Inflammatory macrophage (primary cell): ENCODE results near the gene VPS13D.

Experiments
- DNase-seq, 2 donors: peaks; one replicate each; pipeline ENCODE4 v3.0.0-alpha.2; 2020 to 2022

VPS13D gene

DNA sequence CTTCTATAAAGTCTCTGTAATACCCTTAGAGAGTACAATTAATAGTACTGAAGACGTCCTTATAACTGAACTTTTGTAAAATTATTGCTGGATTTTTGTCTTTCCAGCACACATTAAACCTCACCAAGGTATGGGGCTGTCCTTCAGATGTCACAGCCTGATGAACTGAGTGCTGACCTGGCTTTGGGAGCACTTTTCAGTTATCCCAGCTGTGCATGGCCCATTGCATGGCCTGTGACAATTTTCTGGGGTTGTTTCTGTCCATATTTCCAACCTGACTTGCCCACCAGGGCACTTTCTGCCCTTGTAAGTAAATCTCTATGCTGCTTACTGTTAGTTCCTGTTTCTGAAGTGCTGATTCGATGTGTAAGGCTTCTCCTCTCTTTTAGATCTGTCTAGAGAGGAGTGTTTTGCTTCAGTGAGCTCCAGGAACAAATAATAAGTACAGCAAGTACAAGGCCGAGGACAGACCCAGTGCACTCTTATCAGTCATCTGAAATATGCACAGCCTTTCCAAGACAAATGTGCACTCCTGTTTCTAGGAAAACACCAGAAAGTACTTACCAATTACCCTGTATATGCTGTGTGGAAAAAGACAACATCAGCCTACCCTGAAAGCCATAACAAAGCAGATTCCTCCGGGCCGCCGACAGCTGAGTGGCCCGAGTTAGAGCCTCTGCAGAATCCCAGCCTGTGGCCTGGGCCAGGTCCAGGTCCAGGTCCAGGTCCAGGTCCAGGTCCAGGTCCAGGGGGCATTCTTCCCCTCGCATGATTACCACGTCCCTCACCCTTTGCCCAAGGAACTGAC lies 266.5 kb downstream of the VPS13D start:
- no peak for DNase-seq

DNA sequence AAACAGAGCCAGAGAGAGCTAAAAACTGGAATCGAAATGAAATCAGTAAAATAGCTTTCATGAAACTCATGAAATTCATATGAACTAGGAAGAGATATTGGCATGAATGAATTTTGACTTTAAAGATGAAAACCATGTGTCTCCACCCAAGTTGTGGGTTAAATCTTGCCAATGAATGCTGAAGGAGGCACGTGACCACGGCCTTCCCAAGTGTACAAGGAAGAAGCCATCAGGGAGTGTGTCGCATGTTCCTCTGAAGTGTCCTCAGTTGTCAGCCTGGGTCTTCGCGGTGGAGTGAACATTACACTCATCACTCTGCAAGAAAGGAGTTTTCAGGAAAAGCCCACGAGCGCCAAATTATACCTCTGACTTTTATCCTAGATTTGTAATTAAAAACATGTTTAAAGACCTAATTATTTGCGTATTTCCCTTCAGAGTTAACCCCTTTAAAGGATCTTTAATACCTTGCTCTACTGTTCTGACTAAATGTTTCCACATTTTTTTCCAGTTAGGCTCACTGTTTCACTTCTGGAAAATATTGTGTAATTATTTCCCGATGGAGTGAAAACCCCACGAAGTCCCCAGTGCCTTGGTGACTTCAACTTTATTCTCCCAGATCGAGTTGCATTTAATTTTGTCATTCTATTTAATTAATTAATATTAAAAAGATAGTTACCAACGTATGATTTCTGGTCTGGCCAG lies 269.9 kb downstream of the VPS13D start:
- no peak for DNase-seq

DNA sequence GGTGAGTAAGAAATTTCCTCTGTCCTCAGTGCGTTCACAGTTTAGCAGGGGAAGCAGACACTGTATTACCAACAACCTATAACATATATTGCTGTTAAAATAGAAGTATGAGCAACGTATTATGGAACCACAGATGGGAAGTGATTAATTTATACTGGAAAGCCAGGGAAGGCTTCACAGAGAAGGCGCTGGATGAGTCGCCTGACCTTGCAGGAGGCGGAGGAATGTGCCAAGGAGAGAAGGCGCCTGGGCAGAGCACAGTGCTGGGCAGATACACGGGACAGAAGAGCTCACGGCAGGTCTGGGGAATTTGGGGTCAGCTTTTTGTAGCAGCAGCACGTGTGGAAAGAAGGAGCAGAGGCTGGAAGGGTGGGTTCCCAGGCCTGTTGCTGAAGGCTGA lies 271.8 kb downstream of the VPS13D start:
- DNase-seq = no peak

DNA sequence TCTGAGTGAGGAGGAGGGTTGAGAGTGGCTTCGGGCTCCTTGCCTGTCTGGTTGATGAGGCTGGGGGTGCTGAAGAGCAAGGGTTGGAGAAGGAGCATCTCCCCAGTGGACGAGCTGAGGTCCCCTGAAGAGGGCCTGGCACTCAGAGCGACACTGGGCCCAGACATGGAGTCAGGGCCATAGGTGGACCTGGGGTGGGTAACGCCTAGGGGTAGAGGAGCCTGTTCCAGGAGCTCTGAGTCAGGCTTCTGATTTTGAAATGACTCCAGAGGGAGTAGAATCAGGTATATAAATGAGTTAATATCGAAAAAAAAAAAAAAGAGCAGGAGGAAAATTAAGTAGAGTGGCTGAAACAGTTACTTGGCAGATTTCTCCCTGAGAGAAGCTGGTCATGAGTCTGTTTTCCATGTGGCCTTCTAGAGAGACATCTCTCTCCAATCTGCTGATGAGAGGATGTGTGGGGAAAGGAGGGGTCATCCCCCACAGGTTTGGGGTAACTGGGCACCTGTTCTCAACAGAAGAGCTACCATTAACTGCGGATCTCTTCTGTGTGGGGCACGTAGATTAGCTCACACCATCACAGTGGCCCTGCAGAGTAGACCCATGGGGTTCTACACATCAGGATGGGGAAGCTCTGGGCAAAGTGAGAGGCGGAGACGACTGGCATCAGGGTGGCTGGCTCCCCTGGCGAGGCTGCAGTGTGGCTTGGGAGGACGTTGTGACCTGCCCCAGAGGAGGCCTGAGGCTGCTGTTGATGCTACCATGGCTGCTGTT lies 272.7 kb downstream of the VPS13D start:
- DNase-seq = no peak

DNA sequence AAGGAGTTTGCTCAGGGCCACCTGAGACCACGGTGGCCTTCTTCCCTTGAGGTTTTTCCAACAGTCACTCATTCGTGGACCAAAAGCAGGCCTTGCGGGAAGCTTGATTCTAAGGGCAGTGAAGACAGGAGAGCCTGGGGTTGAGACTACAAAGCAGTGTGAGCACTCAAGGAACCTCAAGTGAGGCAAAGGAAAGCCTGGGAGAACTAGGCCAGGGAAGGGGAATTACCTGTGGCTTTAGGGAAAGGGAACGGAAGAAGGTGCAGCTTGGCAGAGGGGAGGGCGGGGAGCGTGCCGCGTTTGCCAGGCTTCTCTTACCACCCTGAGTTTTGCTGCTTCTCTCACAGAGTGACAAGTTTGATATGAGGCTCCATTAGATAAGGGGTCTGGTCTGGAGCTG lies 273.9 kb downstream of the VPS13D start:
- DNase-seq = no peak

DNA sequence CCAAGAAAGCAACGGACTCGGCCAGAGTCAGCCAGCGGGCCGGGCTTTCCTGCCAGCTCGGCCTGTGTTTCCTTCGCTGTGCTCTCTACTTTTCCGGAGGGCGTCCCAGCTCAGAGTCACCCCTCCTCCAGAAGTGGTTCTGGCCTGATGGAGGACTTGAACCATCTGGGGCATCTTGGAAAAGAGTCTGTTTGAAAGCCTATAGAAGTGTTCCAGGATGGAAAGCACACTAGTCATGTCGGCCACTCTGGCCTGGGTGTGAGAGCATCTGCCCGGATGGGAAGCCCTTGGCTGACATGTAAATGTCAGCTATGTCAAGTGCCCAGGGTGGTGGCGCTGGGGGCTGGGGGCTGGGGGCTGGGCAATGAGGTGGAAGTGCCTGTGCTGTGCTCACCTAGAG lies 274.8 kb downstream of the VPS13D start:
- no peak for DNase-seq

DNA sequence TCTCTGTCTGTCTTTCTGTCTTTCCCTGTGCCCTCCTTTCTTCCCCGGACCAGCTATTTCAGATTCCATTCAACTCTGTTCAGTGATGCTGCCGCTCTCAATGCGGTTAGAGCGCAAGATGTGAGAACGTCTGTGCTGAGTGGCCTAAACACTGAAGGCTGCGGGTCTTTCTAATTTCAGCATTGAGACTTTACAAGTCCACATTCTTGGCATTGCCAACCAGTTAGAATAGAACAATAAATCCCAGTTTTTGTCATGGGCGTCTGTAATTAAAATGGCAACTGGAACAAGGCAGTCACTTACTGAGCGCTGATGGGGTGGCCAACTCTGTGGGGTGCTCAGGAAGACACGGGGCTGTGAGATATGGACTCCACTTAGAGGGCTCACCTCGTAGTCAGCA lies 275.4 kb downstream of the VPS13D start:
- no peak for DNase-seq

DNA sequence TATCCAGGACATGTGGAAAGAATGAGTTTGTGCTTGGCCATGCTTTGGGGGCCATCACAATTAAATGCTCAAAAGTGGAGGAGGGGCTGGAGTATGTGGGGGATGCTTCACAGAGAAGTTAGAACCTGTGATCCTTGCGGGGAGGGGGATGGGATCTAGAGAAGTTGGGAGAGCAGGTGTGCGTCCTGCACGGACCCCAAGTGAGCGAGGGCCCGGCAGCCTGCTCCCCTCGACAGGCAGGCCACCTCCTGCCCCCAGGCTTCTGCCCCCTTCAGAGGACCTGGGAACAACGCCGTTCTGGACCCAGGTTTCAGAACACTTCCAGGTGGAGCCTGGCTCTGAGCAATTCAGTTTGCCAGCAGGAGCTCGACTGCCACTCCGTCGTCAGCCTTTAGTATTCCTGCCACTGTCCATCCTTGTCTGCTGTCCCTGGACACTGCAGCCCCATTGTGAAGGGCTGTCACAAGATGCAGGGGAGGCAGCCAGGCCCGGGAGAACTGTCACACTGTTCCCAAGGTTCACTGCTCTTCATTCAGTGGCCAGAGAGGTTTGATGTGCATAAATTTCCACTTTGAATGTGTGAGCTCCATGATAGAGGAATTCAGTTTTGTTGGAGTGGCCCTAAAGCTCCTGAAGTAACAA lies 275.9 kb downstream of the VPS13D start:
- DNase-seq = no peak

DNA sequence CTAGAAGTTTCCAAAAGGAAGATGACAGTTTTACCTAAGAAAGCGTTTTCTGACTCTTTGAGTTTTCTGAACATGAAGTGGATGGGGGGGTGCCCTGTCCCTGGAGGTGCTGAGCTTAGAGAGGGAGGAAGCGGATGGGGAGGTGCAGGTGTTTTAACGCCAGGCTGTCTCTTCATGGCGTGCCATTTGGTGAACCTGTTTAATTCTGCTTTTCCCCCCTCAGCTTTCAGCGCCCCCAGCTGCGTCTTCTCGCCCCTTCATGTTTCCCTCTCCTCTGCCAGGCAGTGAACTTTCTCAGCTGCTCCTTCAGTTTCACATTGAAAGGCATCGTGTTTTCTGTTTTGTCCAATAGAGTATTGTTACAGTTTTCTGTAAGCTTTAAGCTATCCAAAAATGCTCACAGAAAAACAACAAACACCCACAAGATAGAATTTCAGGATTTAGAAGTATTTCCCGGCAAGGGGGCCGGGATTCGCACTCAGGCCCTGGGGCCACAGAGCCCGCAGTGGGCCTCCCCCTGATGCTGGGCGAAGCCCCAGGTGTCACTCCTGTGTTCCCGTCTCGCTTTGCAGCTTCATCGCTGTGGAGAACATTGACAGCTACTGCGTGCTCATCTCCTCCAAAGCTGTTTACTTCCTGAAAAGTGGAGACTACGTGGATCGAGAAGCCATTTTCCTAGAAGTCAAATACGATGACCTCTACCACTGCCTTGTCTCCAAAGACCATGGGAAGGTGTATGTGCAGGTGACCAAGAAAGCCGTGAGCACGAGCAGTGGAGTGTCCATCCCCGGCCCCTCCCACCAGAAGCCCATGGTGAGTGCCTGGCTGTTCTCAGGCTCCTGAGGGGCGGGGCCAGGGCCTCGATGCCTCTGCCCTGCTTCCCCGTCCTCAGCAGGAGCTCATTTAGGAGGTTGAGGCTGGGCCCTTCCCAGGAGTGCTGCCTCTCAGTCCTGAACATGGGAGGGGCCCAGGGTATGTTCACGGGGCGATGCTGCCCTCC lies 276.8 kb downstream of the VPS13D start:
- DNase-seq = no peak

DNA sequence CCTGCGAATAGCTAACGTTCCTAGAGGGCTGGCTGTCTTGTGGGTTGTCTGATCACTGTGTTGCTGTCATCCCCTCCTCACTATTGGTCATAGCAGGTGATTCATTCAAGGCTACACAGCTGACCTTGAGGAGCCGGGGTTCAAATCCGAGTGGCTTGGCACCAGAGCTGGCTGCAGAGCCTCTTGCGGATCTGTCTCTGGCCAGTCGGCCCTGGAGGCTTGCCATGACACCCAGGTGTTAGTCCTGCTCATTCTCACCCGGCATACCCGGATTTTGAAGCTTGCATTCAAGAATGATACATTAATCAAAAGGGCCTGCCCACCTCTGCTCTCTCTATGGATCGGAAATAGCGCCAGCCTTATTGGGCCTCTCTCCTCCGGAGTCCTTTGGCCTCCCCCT lies 277.8 kb downstream of the VPS13D start:
- no peak for DNase-seq

DNA sequence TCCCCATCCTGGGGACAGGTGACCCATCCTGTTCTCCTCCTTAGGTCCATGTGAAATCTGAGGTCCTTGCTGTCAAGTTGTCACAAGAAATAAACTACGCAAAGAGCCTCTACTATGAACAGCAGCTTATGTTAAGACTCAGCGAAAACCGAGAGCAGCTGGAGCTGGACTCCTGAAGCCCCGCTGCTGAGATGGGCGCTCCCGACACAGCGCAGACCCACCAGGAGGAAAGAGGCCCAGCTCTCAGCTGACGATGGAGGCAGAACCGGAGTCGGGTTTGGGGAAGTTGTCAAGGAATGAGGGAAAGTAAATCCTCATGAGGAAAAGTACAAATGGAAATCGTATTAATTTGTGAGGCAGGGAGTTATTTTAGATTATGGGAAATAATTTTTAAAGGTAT lies 279.0 kb downstream of the VPS13D start:
- no peak for DNase-seq

DNA sequence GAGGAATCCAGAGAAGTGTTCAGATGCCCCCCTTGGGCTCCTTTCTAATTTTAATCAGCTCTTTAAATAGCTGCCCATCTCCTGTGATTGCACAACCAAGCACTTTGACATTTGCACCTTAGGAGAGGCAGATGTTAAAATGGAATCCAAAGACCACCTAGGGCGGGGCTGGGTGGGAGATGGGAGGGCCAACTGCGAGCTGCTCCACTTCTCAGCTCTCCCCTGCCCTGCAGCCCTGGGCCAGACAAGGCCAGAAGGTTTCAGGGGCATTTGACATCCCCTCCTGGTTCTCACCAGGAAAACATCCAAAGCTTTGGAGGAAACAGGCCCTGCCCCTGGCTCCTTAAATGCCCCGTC lies 281.3 kb downstream of the VPS13D start:
- no peak for DNase-seq

DNA sequence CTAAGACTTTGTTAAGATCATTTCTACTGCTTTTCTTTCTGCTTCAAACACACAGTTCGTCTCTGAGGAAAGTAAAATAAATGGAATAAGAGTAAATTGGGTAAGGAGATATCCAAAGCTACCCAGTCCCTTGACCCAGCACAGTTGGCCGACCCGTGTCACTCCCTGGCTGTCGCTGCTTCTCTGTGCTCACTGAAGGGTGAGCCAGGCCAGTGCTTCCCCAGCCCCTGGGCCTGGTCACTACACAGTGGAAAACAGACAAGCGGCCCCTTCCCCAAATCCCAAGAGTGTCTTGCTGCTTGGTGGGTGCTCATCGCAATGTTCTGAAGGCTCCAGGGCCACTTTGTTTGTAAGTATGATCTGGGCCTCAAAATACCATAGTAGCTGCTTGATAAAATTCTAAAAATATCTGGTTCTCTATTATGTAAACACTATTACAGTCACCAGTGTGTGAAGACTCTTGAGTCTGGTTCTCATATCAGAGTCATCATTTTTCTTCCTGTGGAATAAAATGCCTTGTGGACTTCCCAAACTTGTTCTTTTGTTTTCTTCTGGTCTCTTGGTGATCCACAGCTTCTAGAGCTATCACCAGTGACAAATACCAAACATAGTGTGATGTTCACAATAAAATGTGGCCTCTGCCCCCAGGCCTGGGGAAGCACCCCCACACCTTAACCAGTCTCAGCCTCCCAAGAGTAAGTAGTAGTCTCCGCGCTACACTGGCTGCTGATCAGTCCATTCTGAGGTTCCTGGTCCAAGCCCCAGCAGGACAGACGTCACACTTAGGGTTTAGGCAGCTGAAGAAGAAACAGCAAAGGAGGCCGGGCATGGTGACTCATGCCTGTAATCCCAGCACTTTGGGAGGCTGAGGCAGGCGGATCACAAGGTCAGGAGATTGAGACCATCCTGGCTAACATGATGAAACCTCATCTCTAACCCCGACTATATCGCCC lies 282.0 kb downstream of the VPS13D start:
- DNase-seq = no peak

DNA sequence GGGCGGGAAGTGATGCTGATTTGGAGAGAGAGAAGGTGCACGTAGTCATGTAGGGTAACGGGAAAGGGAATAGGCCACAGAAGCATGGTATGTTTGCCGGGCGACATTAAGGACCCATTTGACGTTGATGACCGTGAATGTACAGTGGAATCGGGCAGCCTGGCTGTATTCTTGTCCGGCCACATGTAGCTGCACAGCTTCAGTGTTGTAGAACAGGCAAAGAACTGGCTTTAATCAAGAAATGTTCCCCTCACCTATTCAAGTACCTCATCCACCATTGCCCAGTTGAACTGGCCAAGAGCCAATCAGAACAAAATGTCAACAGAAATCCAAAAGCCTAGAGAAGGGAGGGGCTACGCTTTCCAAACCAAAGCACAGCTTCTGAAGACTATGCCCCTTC lies 283.4 kb downstream of the VPS13D start:
- no peak for DNase-seq

DNA sequence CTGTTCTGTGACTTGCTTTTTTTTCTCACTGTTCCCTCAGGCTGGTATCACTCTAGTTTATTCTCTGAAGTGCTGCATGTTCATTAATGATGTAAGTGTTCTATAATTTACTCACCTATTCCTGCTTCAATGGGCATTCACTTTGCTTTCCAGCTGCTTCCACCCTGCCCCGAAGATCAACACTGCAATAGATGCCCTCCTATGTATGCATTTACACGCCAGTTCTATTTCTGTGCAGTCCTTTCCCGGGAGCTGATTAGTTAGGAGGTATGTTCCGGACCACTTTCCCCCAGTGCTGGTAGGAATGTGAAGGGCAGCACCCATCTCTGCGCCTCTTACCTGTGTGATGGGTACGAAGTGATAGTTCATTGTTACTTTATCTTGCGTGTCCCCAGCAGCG lies 284.8 kb downstream of the VPS13D start:
- DNase-seq = no peak

DNA sequence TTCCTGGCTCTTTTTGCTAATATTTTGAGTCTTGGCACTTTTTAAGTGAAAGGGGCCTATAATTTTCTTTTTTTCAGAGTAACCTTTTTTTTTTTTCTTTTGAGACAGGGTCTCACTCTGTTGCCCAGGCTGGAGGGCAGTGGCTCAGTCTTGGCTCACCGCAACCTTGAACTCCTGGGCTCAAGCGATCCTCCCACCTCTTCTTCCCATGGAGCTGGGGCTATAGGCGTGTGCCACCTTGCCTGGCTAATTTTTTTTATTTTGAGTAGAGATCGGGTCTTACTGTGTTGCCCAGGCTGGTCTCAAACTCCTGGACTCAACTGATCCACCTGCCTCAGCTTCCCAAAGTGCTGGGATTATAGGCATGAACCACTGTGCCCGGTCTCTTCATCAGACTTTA lies 285.4 kb downstream of the VPS13D start:
- no peak for DNase-seq

DNA sequence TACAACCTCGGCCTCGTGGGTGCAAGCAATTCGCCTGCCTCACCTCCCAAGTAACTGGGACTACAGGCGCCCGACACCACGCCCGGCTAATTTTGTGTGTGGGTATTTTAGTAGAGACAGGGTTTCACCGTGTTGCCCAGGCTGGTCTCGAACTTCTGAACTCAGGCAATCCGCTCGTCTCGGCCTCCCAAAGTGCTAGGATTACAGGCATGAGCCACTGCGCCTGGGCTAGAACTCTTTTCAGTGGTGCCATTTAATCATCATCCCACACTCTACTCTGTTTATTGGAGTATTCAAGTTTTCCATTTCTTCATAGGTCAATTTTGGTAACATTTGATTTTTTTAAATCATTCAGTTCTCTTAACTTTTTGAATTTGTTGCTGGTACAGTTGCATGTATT lies 286.9 kb downstream of the VPS13D start:
- DNase-seq = no peak

DNA sequence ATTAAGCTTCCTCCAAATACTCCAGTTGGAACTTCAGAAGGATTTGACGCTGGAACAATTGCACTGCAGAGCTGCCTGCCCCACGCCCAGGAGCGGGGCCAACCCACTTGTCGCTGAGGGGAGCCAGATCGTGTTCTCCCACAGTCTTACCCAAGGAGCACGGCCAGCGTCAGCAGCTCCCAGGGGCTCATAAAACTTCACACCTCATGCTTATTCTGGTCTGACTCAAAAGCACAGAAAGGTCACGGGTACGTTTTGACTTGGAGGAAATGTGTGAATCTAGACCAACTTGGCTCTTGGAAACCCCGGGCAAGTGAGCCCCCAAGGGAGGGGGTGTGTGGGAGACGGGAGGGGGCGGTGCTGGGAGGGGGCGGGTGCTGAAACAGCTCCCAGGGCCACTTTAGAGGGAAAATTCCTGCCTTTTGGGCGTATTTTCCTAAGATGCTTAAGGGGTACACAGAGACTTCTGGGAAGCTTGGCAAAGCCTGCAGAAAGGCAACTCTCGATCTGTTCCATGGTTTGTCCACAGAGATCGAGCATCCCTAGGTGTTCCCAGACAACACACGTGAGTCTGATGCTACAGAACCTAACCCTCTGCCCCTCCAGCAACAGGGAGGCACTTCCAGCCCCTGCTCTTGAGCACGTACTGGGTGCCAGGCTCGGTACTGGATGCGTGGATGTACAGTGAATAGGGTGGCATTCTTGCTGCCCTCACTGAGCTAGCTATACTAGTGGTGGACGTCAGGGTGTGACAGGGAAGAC lies 289.3 kb downstream of the VPS13D start:
- no peak for DNase-seq

DNA sequence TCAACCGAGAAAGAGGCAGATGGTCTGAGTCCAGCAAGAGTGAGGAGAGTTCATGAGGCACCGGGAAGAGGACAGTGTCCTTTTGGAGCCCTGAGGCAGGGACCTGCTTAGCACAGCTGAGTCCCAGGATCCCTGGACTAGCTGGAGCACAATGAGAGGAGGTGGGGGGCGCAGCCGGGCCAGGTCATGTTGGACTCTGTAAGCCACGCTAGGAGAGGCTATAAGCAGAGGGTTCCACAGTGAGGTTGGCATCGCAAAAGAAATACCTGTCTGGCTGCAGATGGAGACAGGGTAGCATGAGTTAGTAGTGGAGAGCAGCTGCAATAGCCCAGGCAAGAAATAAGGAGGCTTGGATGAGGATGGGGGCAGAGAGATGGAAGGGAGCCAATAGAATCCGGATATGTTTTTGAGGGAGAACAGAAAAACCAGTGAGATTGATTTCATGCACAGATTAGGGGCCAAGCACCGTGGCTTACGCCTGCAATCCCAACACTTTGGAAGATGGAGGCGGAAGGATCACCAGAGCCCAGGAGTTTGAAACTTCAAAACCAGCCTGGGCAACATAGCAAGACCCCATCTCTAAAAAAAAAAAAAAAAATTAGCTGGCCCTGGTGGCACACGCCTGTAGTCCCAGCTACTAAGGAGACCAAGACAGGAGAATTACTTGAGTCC lies 290.0 kb downstream of the VPS13D start:
- no peak for DNase-seq
